C4-2B (cell line): ENCODE data around the gene POLR1A.

Experiments
- H3K27ac ChIP-seq: fragments of 450-650 bp; 2 replicates; pipeline ENCODE4 v1.5.1; 2017
- ZFX ChIP-seq: fragments of 450-650 bp; IDR thresholded peaks from 2 replicates; pipeline ENCODE4 v1.6.1; 2017
- TF ChIP-seq, protein P1 (sequence below): fragments of 450-650 bp; conservative IDR thresholded peaks from 2 replicates; pipeline ENCODE4 v1.5.1; 2017; ENCODE audit warnings: mild to moderate bottlenecking

Gene POLR1A

DNA sequence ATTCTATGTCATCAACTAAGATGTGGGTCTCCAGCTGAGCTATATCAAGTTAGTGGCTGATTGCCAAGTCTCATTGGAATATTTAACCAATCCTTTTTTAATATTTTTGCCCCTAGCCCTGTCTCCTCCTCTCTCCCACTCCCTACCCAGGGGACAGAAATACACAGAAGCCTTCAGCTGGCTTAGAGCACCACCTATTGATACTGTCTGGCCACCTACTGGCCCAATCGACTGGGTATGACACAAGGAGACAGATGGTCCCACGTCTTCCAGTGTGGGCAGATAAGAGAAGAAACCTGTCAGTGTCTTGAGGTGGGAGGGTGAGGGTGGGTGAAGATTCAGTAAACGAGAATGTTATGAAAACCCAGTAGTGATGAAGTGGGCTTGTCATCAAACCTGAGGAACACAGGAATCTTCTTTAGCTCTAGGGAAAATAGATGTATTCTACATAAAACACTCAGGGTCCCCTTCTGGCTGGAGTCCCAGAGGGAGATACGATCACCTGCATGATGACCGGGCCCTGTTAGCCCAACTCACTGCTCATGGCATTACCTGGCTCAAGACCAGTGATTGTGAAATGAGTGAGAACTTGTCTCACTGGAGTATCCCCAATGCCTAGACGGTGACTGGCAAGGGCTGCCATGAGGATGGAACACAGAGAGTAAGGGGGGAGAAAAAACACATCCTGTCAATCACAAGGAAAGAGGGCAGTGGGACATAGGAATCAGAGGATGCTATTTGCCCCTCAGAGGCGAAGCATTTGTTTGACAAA, 26.7 kb downstream of the POLR1A start:
- H3K27ac ChIP-seq, result no peak overlapping the region
- TF ChIP-seq, protein P1, sequence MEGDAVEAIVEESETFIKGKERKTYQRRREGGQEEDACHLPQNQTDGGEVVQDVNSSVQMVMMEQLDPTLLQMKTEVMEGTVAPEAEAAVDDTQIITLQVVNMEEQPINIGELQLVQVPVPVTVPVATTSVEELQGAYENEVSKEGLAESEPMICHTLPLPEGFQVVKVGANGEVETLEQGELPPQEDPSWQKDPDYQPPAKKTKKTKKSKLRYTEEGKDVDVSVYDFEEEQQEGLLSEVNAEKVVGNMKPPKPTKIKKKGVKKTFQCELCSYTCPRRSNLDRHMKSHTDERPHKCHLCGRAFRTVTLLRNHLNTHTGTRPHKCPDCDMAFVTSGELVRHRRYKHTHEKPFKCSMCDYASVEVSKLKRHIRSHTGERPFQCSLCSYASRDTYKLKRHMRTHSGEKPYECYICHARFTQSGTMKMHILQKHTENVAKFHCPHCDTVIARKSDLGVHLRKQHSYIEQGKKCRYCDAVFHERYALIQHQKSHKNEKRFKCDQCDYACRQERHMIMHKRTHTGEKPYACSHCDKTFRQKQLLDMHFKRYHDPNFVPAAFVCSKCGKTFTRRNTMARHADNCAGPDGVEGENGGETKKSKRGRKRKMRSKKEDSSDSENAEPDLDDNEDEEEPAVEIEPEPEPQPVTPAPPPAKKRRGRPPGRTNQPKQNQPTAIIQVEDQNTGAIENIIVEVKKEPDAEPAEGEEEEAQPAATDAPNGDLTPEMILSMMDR, result no peak; the same call in none of the 2 replicates
- TF ChIP-seq ZFX, result no peak

DNA sequence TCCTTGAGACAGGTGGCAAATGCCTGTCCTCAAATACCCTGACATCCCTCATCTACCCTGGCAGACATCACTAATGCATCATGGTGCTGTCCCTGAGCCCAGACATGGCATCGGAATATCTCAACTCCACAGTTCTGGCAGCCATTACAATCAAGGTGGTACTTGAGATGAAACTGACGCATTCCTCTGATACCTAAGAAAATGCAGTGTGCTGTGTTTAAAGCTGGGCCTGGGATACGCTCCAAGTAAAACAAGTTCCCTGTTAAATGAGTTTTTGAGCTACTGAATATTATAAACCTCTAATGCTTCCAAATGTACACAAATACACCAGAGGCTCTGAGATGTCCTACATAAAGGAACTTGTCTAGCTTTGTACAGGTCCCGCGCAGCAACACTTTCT, 29.8 kb downstream of the POLR1A start:
- no peak overlapping the region for H3K27ac ChIP-seq
- TF ChIP-seq ZFX, result no peak
- TF ChIP-seq, protein P1, result no peak

DNA sequence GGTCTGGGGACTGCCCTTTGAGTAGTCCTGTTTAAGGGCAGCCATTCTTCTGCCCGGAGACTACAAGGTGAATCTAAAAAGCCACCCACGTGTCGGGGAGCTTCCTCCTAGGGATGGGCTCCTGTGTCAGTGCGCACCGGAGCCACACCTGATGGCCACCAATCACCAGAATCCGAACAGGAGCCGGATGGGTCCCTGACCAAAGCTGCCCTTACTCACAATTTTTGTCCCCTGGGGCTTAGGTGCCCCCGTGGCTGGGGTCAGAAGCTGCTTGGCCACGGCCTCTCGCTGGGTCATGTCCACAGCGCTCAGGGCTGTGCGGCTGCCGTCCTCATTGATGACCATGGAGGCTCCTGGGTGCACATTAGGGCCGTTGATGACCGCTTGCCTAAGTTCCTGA, 30.9 kb downstream of the POLR1A start:
- no peak overlapping the region for H3K27ac ChIP-seq
- TF ChIP-seq, protein P1, result no peak
- TF ChIP-seq ZFX, result no peak

DNA sequence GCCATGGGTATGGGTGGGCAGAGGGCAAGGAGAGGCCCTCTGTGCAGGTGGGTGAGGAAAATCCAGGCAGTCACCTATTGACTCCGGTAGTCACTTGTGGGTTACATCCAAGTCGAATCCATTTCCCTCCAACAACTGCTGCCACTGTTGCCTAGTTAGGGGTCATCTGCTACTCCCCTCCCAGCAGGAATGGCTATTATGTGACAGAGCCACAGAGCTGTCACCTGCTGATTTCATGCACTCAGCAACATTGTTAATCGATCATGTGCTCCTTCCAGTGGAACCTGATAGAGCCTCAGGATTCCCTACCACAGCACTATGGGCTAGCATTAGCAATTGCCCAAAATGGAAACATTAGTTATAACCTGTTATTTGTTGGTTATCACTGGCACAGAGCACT, 31.4 kb downstream of the POLR1A start:
- H3K27ac ChIP-seq, result no peak overlapping the region
- no peak for TF ChIP-seq ZFX
- TF ChIP-seq, protein P1, result no peak

DNA sequence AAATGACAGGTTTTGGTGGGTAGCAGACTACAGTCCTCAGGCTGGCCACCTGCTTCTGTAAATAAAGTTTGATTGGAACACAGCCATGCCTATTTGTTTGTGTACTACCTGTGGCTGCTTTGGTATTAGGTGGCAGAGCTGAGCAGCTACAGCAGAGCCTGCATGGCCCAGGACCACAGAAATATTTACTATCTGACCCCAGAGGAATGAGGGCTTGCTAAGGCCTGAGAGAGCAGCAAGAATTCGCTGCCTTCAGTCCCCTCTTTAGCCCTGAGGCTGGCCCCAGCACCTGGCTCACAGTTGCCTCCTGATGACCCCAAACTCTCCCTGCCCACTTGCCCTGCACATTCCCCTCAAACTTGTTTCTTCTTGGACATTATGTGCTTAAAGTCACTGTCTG, 32.5 kb downstream of the POLR1A start:
- TF ChIP-seq ZFX, result no peak
- TF ChIP-seq, protein P1, result no peak
- H3K27ac ChIP-seq, result peak overlapping the region; percentile 62

DNA sequence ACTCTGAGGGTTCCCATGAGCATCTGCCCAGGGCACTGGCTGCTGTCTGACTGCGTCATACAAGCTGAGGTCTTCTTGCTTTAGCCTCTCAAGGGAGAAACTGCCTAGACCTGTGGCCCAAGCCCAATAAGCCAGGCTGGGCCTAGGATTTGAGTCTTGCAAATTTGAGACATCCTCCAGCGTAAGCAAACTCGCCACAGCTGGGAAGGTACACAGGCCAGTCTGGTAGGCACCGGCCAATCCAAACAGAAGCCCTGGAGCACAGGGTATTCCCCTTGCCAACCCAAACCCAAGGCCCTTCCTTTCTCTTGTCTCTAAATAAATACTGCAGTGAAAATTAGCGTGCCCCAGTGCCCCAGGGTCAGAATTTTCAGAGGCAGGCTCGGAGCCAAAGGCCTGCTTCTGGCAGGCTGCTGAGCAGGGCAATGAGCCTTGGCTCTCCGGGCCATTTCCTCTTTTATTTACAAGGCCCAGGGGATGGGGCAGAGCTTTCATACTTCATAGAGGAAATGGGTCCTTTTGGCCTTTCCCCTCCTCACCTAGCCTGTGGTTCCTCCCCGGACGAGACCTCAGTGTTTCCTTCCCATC, 33.3 kb downstream of the POLR1A start:
- no peak for TF ChIP-seq ZFX
- TF ChIP-seq, protein P1, result no peak

DNA sequence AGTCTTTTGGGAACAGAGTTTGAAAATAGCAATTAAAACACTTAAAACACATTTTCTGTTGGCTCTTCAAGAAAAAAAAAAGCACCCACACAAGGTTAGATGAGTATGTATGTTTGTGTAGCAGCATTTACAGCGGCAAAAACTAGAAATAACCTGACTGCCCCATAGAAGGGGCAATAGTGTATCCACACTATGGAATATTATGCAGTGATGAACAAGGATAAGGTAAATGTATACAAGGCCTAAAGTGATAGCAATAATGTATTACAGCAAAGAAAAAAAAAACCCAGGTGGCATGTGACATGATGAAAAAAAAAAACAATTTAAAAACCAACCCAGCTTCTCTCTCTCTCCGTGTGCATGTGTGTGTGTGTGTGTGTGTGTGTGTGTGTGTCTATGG, 34.8 kb downstream of the POLR1A start:
- no peak overlapping the region for H3K27ac ChIP-seq
- no peak for TF ChIP-seq ZFX
- TF ChIP-seq, protein P1, result no peak

More for the DNA sequence above, 33.3 kb downstream of the POLR1A start:
- peak overlapping the region; percentile 62 for H3K27ac ChIP-seq
